ENCODE measurements around the gene E4F1. TPM values are rescaled to one million over a fixed set of nuclear protein-coding genes. Genes with fewer than 3 reads are reported as not detected.

E4F1 gene
- total RNA-seq, 1 experiment from 2014 or later = 34.4 TPM

GRCh38 chr16:2216330-2216729 is 7.1 kb upstream of the E4F1 start:
- Mint-ChIP-seq H3K27ac (no peak overlapping the region), H3K4me1 (peaks cover 19% of the 10 kb centered on the region), H3K9me3 (no peaks in the 10 kb centered on the region), H3K4me3 (peak overlapping the region; percentile 83), H3K36me3 (peaks cover 11% of the 10 kb centered on the region), H3K27me3 (ENCODE audit: low read depth) (no peaks in the 10 kb centered on the region)
- no peak for ATAC-seq
- POLR2A ChIA-PET = interaction anchor here (1.4 kb wide), 1 partner anchor 35 kb away, joined by 3 read pairs; the partner anchor contains the start of gene ECI1
- DNase-seq (ENCODE audit: low spot score) = no peak
- CTCF ChIA-PET = interaction anchor here (2.8 kb wide), 1 partner anchor 21 kb away, joined by 30 read pairs; the partner anchor contains the start of gene CASKIN1
- TF ChIP-seq ZNF512 (CRISPR knock-in tag; IDR thresholded peaks at IDR 0.05; ENCODE audit: borderline replicate concordance) (no peak), USF2 (CRISPR knock-in tag; IDR thresholded peaks at IDR 0.05) (no peak), JUN (CRISPR knock-in tag; IDR thresholded peaks at IDR 0.05) (no peak), FOXP1 (CRISPR knock-in tag; IDR thresholded peaks at IDR 0.05; ENCODE audit: borderline replicate concordance) (no peak), GRHL2 (CRISPR knock-in tag; IDR thresholded peaks at IDR 0.05; ENCODE audit: insufficient replicate concordance, severe bottlenecking) (no peak), FOXK1 (CRISPR knock-in tag; IDR thresholded peaks at IDR 0.05) (no peak), ZNF219 (CRISPR knock-in tag; IDR thresholded peaks at IDR 0.05; ENCODE audit: borderline replicate concordance) (no peak), ATF6 (CRISPR knock-in tag; IDR thresholded peaks at IDR 0.05) (no peak), MXD4 (CRISPR knock-in tag; IDR thresholded peaks at IDR 0.05; ENCODE audit: borderline replicate concordance) (no peak), ATF3 (CRISPR knock-in tag; conservative IDR thresholded peaks at IDR 0.05) (no peak), CTCF (IDR thresholded peaks at IDR 0.05) (no peak), E2F4 (CRISPR knock-in tag; IDR thresholded peaks at IDR 0.05; ENCODE audit: borderline replicate concordance, low read depth) (no peak), ZNF281 (CRISPR knock-in tag; IDR thresholded peaks at IDR 0.05) (no peak), NR3C1 (CRISPR knock-in tag; conservative IDR thresholded peaks at IDR 0.05; ENCODE audit: low read depth) (no peak), GABPB1 (CRISPR knock-in tag; IDR thresholded peaks at IDR 0.05) (no peak), E2F1 (CRISPR knock-in tag; IDR thresholded peaks at IDR 0.05) (no peak), ATF2 (CRISPR knock-in tag; IDR thresholded peaks at IDR 0.05; ENCODE audit: borderline replicate concordance, low read depth) (no peak), ARID4B (CRISPR knock-in tag; IDR thresholded peaks at IDR 0.05; ENCODE audit: borderline replicate concordance) (no peak)
